Astrocyte (in vitro differentiated cells and primary cell): ENCODE measurements around the gene ALDH1A2. TPM values are rescaled to one million over a fixed set of nuclear protein-coding genes. Genes with fewer than 3 reads are reported as not detected.
"Not testable (repeated sequence)": the region's sequence is repeated elsewhere in the genome, so short reads cannot be mapped to it uniquely, and the experiment has no call there.

Source experiments
- DNase-seq: peaks from one replicate; pipeline ENCODE4 v3.0.0-alpha.2; 2010; ENCODE audit warnings: low read depth
- FAIRE-seq: peaks from 2 replicates; lab custom pipeline; 2011; peaks lifted over from hg19 to GRCh38; lab: Jason Lieb, UNC
- H2AFZ ChIP-seq: 2 replicates; pipeline ENCODE4 v1.6.0; 2012; ENCODE audit warnings: low read depth, low read length, inconsistent platforms
- H3K27ac ChIP-seq: 2 replicates; pipeline ENCODE4 v1.5.1; 2011; ENCODE audit warnings: low read depth, low read length, inconsistent platforms
- H3K27me3 ChIP-seq: 2 replicates; pipeline ENCODE4 v1.6.0; 2011; ENCODE audit warnings: low read length, inconsistent platforms; ENCODE audit not compliant: insufficient read depth
- H3K36me3 ChIP-seq: 2 replicates; pipeline ENCODE4 v1.5.1; 2011; ENCODE audit warnings: low read length, inconsistent platforms; ENCODE audit not compliant: insufficient read depth
- H3K4me1 ChIP-seq: 2 replicates; pipeline ENCODE4 v1.5.1; 2011; ENCODE audit warnings: low read length, inconsistent platforms; ENCODE audit not compliant: insufficient read depth
- H3K4me2 ChIP-seq: 2 replicates; pipeline ENCODE4 v1.6.0; 2012; ENCODE audit warnings: low read length, inconsistent platforms
- H3K4me3 ChIP-seq: 2 replicates; pipeline ENCODE4 v1.5.1; 2011; ENCODE audit warnings: low read depth, mild to moderate bottlenecking, low read length, inconsistent platforms; ENCODE audit not compliant: insufficient read depth
- H3K79me2 ChIP-seq: 2 replicates; pipeline ENCODE4 v1.6.0; 2012; ENCODE audit warnings: mild to moderate bottlenecking, low read length, inconsistent platforms; ENCODE audit not compliant: insufficient read depth
- H3K9ac ChIP-seq: 2 replicates; pipeline ENCODE4 v1.6.0; 2012; ENCODE audit warnings: mild to moderate bottlenecking, low read length, inconsistent platforms
- H3K9me3 ChIP-seq: 2 replicates; pipeline ENCODE4 v1.5.1; 2012; ENCODE audit warnings: low read depth, mild to moderate bottlenecking, low read length, inconsistent platforms; ENCODE audit not compliant: insufficient read depth
- H4K20me1 ChIP-seq: 2 replicates; pipeline ENCODE4 v1.6.0; 2012; ENCODE audit warnings: low read length, inconsistent platforms; ENCODE audit not compliant: insufficient read depth
- H3K27ac Mint-ChIP-seq: one replicate; pipeline ENCODE4 v1.8.0; 2021; ENCODE audit warnings: mild to moderate bottlenecking, mixed read lengths; ENCODE audit not compliant: unreplicated experiment
- H3K27me3 Mint-ChIP-seq: one replicate; pipeline ENCODE4 v1.8.0; 2021; ENCODE audit warnings: low read depth, mixed read lengths; ENCODE audit not compliant: unreplicated experiment
- H3K36me3 Mint-ChIP-seq: one replicate; pipeline ENCODE4 v1.8.0; 2021; ENCODE audit warnings: low read depth, mixed read lengths; ENCODE audit not compliant: unreplicated experiment
- H3K4me1 Mint-ChIP-seq: one replicate; pipeline ENCODE4 v1.8.0; 2021; ENCODE audit warnings: low read depth, mixed read lengths; ENCODE audit not compliant: unreplicated experiment
- H3K4me3 Mint-ChIP-seq: one replicate; pipeline ENCODE4 v1.8.0; 2021; ENCODE audit warnings: mild to moderate bottlenecking, moderate library complexity, mixed read lengths; ENCODE audit not compliant: unreplicated experiment
- H3K9me3 Mint-ChIP-seq: one replicate; pipeline ENCODE4 v1.8.0; 2021; ENCODE audit warnings: mild to moderate bottlenecking, mixed read lengths; ENCODE audit not compliant: unreplicated experiment
- CTCF ChIP-seq: IDR thresholded peaks from 2 replicates; pipeline ENCODE4 v1.5.1; 2011; ENCODE audit warnings: low read depth, mild to moderate bottlenecking, inconsistent platforms, low read length, moderate library complexity; ENCODE audit not compliant: insufficient read depth
- EZH2 ChIP-seq: IDR thresholded peaks from 2 replicates; pipeline ENCODE4 v1.6.1; 2012; ENCODE audit warnings: mild to moderate bottlenecking, low read length, inconsistent platforms; ENCODE audit not compliant: insufficient read depth
- total RNA-seq: library from RNA; stranded (reverse); gene quantifications from 2 replicates; pipeline ENCODE4 v1.2.1, GENCODE V29; 2021

Gene ALDH1A2
- total RNA-seq, 1 donor from 2014 or later: 0.98 TPM

GRCh38 chr15:58038426-58039078 is 27.0 kb downstream of the ALDH1A2 start:
- Histone ChIP-seq H3K27me3 (no peaks in the 10 kb centered on the region), H2AFZ (no peak overlapping the region), H3K9ac (no peak overlapping the region), H3K4me1 (no peaks in the 10 kb centered on the region), H4K20me1 (no peaks in the 10 kb centered on the region), H3K4me3 (no peak overlapping the region), H3K9me3 (no peaks in the 10 kb centered on the region), H3K36me3 (no peaks in the 10 kb centered on the region), H3K4me2 (no peak overlapping the region), H3K79me2 (no peaks in the 10 kb centered on the region), H3K27ac (no peak overlapping the region)
- TF ChIP-seq CTCF: no peak
- no peak for TF ChIP-seq EZH2
- H3K4me3 Mint-ChIP-seq: no peak overlapping the region
- H3K27me3 Mint-ChIP-seq: no peaks in the 10 kb centered on the region
- H3K4me1 Mint-ChIP-seq: no peaks in the 10 kb centered on the region
- no peaks in the 10 kb centered on the region for H3K9me3 Mint-ChIP-seq
- DNase-seq (peak; percentile 32), FAIRE-seq (no peak)
- H3K36me3 Mint-ChIP-seq: no peaks in the 10 kb centered on the region
- no peak overlapping the region for H3K27ac Mint-ChIP-seq

- Mint-ChIP-seq H3K27me3 (no peaks in the 10 kb centered on the region), H3K4me3 (no peak overlapping the region), H3K4me1 (no peaks in the 10 kb centered on the region), H3K27ac (no peak overlapping the region), H3K9me3 (no peaks in the 10 kb centered on the region), H3K36me3 (no peaks in the 10 kb centered on the region)
- FAIRE-seq (no peak), DNase-seq (no peak)
- H3K9me3 ChIP-seq: no peaks in the 10 kb centered on the region
- H3K36me3 ChIP-seq: no peaks in the 10 kb centered on the region
- no peaks in the 10 kb centered on the region for H3K79me2 ChIP-seq
- H4K20me1 ChIP-seq: no peaks in the 10 kb centered on the region
- no peak overlapping the region for H3K27ac ChIP-seq
- H3K4me2 ChIP-seq: no peak overlapping the region
- H3K9ac ChIP-seq: no peak overlapping the region
- H3K27me3 ChIP-seq: no peaks in the 10 kb centered on the region
- H2AFZ ChIP-seq: no peak overlapping the region
- TF ChIP-seq CTCF (no peak), EZH2 (no peak)
- H3K4me3 ChIP-seq: no peak overlapping the region
- no peaks in the 10 kb centered on the region for H3K4me1 ChIP-seq
These were observed 27.7 kb downstream of the ALDH1A2 start for GRCh38 chr15:58037723-58038301.

GRCh38 chr15:58036579-58036978 is 28.9 kb downstream of the ALDH1A2 start:
- Histone ChIP-seq H4K20me1 (no peaks in the 10 kb centered on the region), H3K9me3 (no peaks in the 10 kb centered on the region), H2AFZ (no peak overlapping the region), H3K4me3 (no peak overlapping the region), H3K4me2 (no peak overlapping the region), H3K4me1 (no peaks in the 10 kb centered on the region), H3K79me2 (no peaks in the 10 kb centered on the region), H3K36me3 (no peaks in the 10 kb centered on the region), H3K9ac (no peak overlapping the region), H3K27me3 (no peaks in the 10 kb centered on the region), H3K27ac (no peak overlapping the region)
- Mint-ChIP-seq H3K36me3 (no peaks in the 10 kb centered on the region), H3K4me1 (no peaks in the 10 kb centered on the region), H3K9me3 (no peaks in the 10 kb centered on the region), H3K27me3 (no peaks in the 10 kb centered on the region), H3K4me3 (no peak overlapping the region), H3K27ac (no peak overlapping the region)
- FAIRE-seq (no peak), DNase-seq (no peak)
- TF ChIP-seq CTCF (no peak), EZH2 (no peak)

GRCh38 chr15:58028392-58028791 is 37.1 kb downstream of the ALDH1A2 start:
- H3K27me3 Mint-ChIP-seq: peaks cover 12% of the 10 kb centered on the region

More at GRCh38 chr15:58028392-58028791, 37.1 kb downstream of the ALDH1A2 start:
- H3K27ac ChIP-seq, H3K4me2 ChIP-seq, H3K9ac ChIP-seq, H3K4me3 Mint-ChIP-seq, H3K4me1 Mint-ChIP-seq, H3K27me3 ChIP-seq, H3K27ac Mint-ChIP-seq, H3K79me2 ChIP-seq, H3K4me1 ChIP-seq, FAIRE-seq, H3K36me3 ChIP-seq, H4K20me1 ChIP-seq, DNase-seq, H2AFZ ChIP-seq, H3K36me3 Mint-ChIP-seq, H3K4me3 ChIP-seq: not testable (repeated sequence)
- H3K9me3 ChIP-seq: peaks cover 14% of the 10 kb centered on the region
- peaks cover 33% of the 10 kb centered on the region for H3K9me3 Mint-ChIP-seq
